ENCODE data around the gene ID1. TPM values are rescaled to one million over a fixed set of nuclear protein-coding genes. Genes with fewer than 3 reads are reported as not detected.
A peak's percentile ranks its signal among the peaks of the same experiment; 100 is the strongest.
"Not testable (repeated sequence)": the region's sequence is repeated elsewhere in the genome, so short reads cannot be mapped to it uniquely, and the experiment has no call there.

The ID1 gene
- polyA plus RNA-seq, 2 of the 4 experiments (the other 2 are of a cell fraction), result 237 to 432 TPM

DNA sequence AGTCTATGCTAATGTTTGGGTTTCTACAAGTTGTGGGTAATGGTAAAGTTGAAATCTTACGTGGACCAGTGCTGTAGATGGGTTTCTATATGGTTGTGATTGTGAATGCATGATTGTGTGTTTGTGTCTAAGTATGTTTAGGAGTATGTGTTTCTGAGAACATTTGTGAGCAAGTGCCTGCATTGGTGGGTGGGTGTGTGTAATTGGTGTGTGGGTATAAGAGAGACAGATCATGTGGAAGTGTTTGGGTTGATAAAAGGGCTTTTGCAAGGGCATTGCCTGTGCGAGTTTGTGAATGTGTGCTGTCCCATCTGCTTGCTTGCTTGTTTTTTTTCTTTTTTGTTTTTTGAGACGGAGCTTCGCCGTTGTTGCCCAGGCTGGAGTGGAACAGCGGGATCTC lies 25.8 kb upstream of the ID1 start (continued):
- TF ChIP-seq, protein P1, sequence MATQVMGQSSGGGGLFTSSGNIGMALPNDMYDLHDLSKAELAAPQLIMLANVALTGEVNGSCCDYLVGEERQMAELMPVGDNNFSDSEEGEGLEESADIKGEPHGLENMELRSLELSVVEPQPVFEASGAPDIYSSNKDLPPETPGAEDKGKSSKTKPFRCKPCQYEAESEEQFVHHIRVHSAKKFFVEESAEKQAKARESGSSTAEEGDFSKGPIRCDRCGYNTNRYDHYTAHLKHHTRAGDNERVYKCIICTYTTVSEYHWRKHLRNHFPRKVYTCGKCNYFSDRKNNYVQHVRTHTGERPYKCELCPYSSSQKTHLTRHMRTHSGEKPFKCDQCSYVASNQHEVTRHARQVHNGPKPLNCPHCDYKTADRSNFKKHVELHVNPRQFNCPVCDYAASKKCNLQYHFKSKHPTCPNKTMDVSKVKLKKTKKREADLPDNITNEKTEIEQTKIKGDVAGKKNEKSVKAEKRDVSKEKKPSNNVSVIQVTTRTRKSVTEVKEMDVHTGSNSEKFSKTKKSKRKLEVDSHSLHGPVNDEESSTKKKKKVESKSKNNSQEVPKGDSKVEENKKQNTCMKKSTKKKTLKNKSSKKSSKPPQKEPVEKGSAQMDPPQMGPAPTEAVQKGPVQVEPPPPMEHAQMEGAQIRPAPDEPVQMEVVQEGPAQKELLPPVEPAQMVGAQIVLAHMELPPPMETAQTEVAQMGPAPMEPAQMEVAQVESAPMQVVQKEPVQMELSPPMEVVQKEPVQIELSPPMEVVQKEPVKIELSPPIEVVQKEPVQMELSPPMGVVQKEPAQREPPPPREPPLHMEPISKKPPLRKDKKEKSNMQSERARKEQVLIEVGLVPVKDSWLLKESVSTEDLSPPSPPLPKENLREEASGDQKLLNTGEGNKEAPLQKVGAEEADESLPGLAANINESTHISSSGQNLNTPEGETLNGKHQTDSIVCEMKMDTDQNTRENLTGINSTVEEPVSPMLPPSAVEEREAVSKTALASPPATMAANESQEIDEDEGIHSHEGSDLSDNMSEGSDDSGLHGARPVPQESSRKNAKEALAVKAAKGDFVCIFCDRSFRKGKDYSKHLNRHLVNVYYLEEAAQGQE (IDR thresholded peaks at IDR 0.05), result no peak

DNA sequence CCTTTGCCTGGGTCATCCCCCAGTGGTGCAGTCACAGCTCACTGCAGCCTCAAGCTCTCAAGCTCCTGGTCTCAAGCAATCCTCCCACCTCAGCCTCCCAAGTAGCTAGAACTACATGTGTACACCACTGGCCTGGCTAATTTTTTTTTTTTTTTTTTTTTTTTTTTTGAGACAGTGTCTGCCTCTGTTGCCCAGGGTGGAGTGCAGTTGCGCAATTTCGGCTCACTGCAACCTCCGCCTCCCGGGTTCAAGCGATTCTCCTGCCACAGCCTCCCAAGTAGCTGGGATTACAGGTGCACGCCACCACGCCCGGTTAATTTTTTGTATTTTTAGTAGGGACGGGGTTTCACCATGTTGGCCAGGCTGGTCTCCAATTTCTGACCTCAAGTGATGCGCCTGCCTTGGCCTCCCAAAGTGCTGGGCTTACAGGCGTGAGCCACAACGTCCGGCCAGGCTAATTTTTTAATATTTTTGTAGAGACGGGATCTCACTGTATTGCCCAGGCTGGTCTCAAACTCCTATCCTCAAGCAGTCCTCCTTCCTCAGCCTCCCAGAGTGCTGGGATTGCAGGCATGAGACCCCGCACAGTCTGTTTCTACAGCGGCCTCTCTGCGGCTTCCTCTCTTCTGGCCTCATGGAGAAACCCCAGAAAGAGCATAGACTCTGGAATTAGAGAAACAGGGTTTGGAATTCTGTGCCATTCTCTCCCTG lies 25.0 kb upstream of the ID1 start:
- DNase-seq (ENCODE audit: low read depth in 1 of 2, low spot score in 1 of 2); ATAC-seq; H3K4me3 ChIP-seq; H3K4me1 ChIP-seq; H3K9me3 ChIP-seq; H3K4me2 ChIP-seq; FAIRE-seq: not testable (repeated sequence)
- POLR2A ChIA-PET, result interaction anchor here (0.5 to 0.9 kb wide), 3 partner anchors 13 to 28 kb away, joined by 3 read pairs; partner anchors contain the start of gene ID1
- peak overlapping the region in 1 of 2 experiments; percentile 11; a peak in 3 of 6 replicates for H3K27ac ChIP-seq
- peak in 1 of 2 experiments; percentile 60; a peak in 1 of 4 replicates for TF ChIP-seq CEBPB (IDR thresholded peaks at IDR 0.05)
- CTCF ChIA-PET, result interaction anchor here (0.6 to 1.8 kb wide), 6 partner anchors 9 to 167 kb away, joined by 3 to 11 read pairs (median 3); no protein-coding TSS in a partner anchor
- WGBS (ENCODE audit: missing lambda C conversion rate), result 95% methylated on average over 17 of the region's 17 CpGs

DNA sequence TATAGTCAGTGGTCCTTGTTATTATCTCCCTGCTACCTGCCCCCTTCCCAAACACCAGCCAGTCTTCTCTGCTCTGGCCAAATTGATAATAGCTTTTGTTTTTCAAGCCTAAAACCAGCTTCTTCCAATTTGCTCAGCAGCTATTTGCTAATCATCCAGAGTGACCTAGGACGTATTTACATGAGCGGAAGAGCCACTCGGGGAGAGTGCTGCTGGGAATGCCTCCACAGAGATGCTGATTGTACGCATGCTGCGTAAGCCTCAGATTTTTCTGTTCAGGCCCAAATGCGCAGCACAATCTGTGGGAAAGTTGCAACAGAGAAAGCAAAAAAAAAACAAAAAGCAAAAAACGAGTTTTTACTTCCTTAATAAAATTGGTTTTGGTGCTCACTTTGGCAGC lies 24.4 kb upstream of the ID1 start:
- Histone ChIP-seq H3K4me3 (no peak overlapping the region), H3K27ac (peak overlapping the region in 1 of 2 experiments; percentile 11; a peak in 3 of 6 replicates), H3K9me3 (no peaks in the 10 kb centered on the region), H3K4me2 (no peak overlapping the region), H3K4me1 (no peaks in the 10 kb centered on the region)
- WGBS (ENCODE audit: missing lambda C conversion rate), result 77% methylated on average over 7 of the region's 7 CpGs
- ChIA-PET POLR2A (interaction anchor here (0.5 kb wide), 1 partner anchor 12 kb away, joined by 3 read pairs; no protein-coding TSS in a partner anchor), CTCF (interaction anchor here (1.5 to 1.8 kb wide), 2 partner anchors 11 to 31 kb away, joined by 7 to 11 read pairs; no protein-coding TSS in a partner anchor)
- TF ChIP-seq MAFK (IDR thresholded peaks at IDR 0.05; ENCODE audit: partially characterized antibody) (no peak), EP300 (IDR thresholded peaks at IDR 0.05) (no peak), RARB (CRISPR knock-in tag; IDR thresholded peaks at IDR 0.05) (no peak), SMC3 (IDR thresholded peaks at IDR 0.05) (no peak), FOSL2 (IDR thresholded peaks at IDR 0.05) (no peak), FOSL2 (CRISPR knock-in tag; IDR thresholded peaks at IDR 0.05) (no peak), CEBPB (IDR thresholded peaks at IDR 0.05) (no peak), ZC3H11A (IDR thresholded peaks at IDR 0.05) (no peak), CBX8 (IDR thresholded peaks at IDR 0.05) (no peak), ZSCAN20 (CRISPR knock-in tag; IDR thresholded peaks at IDR 0.05) (no peak), HOXB5 (CRISPR knock-in tag; IDR thresholded peaks at IDR 0.05) (no peak), KDM1A (IDR thresholded peaks at IDR 0.05; ENCODE audit: low read depth) (no peak), POLR2A (IDR thresholded peaks at IDR 0.05; ENCODE audit: low read length) (no peak), CHD2 (IDR thresholded peaks at IDR 0.05; ENCODE audit: low read length, partially characterized antibody) (no peak)
- TF ChIP-seq, protein P2, sequence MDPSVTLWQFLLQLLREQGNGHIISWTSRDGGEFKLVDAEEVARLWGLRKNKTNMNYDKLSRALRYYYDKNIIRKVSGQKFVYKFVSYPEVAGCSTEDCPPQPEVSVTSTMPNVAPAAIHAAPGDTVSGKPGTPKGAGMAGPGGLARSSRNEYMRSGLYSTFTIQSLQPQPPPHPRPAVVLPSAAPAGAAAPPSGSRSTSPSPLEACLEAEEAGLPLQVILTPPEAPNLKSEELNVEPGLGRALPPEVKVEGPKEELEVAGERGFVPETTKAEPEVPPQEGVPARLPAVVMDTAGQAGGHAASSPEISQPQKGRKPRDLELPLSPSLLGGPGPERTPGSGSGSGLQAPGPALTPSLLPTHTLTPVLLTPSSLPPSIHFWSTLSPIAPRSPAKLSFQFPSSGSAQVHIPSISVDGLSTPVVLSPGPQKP (IDR thresholded peaks at IDR 0.05; ENCODE audit: low read depth, low read length), result no peak
- ATAC-seq, result no peak
- no peak for DNase-seq (ENCODE audit: low read depth in 1 of 2, low spot score in 1 of 2)
- FAIRE-seq, result no peak

DNA sequence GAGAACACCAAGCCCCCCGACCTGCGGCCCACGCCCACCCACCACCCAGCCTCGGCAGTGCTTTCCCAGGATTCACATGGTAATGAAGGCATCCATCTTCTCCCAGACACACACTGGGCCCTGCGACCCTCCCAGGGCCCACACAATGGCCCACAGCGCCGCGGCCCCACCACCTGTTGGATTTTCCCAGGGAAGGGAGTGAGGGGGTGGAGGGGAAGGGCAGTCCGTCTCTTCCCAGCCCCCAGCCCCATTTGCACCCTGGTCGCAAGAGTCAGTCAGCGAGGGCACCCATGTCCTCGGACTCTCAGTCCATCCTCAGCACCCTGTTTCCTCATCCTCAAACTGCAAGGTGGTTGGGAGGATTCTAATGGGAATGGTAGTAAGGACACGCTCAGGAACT lies 23.7 kb upstream of the ID1 start:
- DNase-seq (ENCODE audit: low read depth in 1 of 2, low spot score in 1 of 2) (no peak), ATAC-seq (no peak), FAIRE-seq (no peak)
- H3K4me1 ChIP-seq, result no peaks in the 10 kb centered on the region
- ChIA-PET CTCF (interaction anchor here (12.9 kb wide), 1 partner anchor 30 kb away, joined by 172 read pairs; no protein-coding TSS in a partner anchor), POLR2A (interaction anchor here (0.6 kb wide), 1 partner anchor 30 kb away, joined by 3 read pairs; no protein-coding TSS in a partner anchor)
- TF ChIP-seq HOXB5 (CRISPR knock-in tag; IDR thresholded peaks at IDR 0.05), result no peak
- TF ChIP-seq KDM5A (IDR thresholded peaks at IDR 0.05), result no peak
- no peak for TF ChIP-seq CBX8 (IDR thresholded peaks at IDR 0.05)
- no peak for TF ChIP-seq POLR2AphosphoS2 (conservative IDR thresholded peaks at IDR 0.05; ENCODE audit: low read length)
- no peak for TF ChIP-seq FOSL2 (IDR thresholded peaks at IDR 0.05)
- TF ChIP-seq FOSL2 (CRISPR knock-in tag; IDR thresholded peaks at IDR 0.05), result no peak
- no peak for TF ChIP-seq EP300 (IDR thresholded peaks at IDR 0.05)
- no peak for TF ChIP-seq FOXS1 (CRISPR knock-in tag; IDR thresholded peaks at IDR 0.05)
- no peak for TF ChIP-seq POLR2A (IDR thresholded peaks at IDR 0.05; ENCODE audit: low read length)
- TF ChIP-seq SREBF2 (IDR thresholded peaks at IDR 0.05), result no peak
- TF ChIP-seq RNF2 (IDR thresholded peaks at IDR 0.05; ENCODE audit: borderline replicate concordance, low read depth), result no peak
- TF ChIP-seq PHF8 (IDR thresholded peaks at IDR 0.05; ENCODE audit: borderline replicate concordance, low read depth), result no peak
- TF ChIP-seq, protein P3, sequence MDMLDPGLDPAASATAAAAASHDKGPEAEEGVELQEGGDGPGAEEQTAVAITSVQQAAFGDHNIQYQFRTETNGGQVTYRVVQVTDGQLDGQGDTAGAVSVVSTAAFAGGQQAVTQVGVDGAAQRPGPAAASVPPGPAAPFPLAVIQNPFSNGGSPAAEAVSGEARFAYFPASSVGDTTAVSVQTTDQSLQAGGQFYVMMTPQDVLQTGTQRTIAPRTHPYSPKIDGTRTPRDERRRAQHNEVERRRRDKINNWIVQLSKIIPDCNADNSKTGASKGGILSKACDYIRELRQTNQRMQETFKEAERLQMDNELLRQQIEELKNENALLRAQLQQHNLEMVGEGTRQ (IDR thresholded peaks at IDR 0.05), result no peak
- no peak overlapping the region for H3K4me3 ChIP-seq
- no peaks in the 10 kb centered on the region for H3K9me3 ChIP-seq
- WGBS (ENCODE audit: missing lambda C conversion rate), result 87% methylated on average over 13 of the region's 13 CpGs
- H3K27ac ChIP-seq, result peak overlapping the region in 1 of 2 experiments; percentile 11; a peak in 2 of 6 replicates
- no peak overlapping the region for H3K4me2 ChIP-seq

Data from A549 (cell line).